ENCODE data around the gene EFCAB6. TPM values are rescaled to one million over a fixed set of nuclear protein-coding genes. Genes with fewer than 3 reads are reported as not detected.

The EFCAB6 gene
- total and polyA plus RNA-seq, 9 of the 15 experiments (the other 6 are each of a cell fraction or from before 2014, with no cell fraction given): 0.06 TPM; not detected in 8

GRCh38 chr22:43563571-43563970 lies 248.5 kb downstream of the EFCAB6 start:
- Histone ChIP-seq H4K20me1 (replicated peaks; ENCODE audit: control insufficient read depth, insufficient read depth, low read length) (no peaks in the 10 kb centered on the region), H3K27me3 (ENCODE audit: control insufficient read depth in 2 of 2, insufficient read depth in 2 of 2, low read length in 2 of 2) (no peaks in the 10 kb centered on the region; a peak in 1 of 5 replicates), H3K4me1 (replicated peaks in 1 of 2; ENCODE audit: control insufficient read depth in 2 of 2, insufficient read depth in 2 of 2, low read length in 2 of 2) (no peaks in the 10 kb centered on the region), H3K36me3 (ENCODE audit: control insufficient read depth, insufficient read depth, low read length) (no peaks in the 10 kb centered on the region), H3K79me2 (ENCODE audit: control insufficient read depth, insufficient read depth, low read length) (no peaks in the 10 kb centered on the region), H3K4me2 (ENCODE audit: insufficient read depth, low read length) (no peak overlapping the region), H3K4me3 (no peak overlapping the region), H3K27ac (ENCODE audit: extremely low read depth, low read depth, low read length) (no peak overlapping the region), H3K9ac (ENCODE audit: insufficient read depth in 1 of 2, low read depth in 2 of 2, low read length in 2 of 2) (no peak overlapping the region), H2AFZ (ENCODE audit: low read depth, low read length) (no peak overlapping the region), H3K9me3 (replicated peaks; ENCODE audit: control insufficient read depth, insufficient read depth, low read depth, low read length) (no peaks in the 10 kb centered on the region), H3K9me1 (ENCODE audit: control insufficient read depth, insufficient read depth, low read length) (no peaks in the 10 kb centered on the region)
- POLR2A ChIA-PET: no interaction called here
- CTCF ChIA-PET (ENCODE audit: low intra/inter-chr PET ratio): no interaction called here
- no TSS peak for BruUV-seq (replicated peaks)
- 6% methylated on average over 6 of the region's 8 CpGs for WGBS (ENCODE audit: insufficient coverage, low coverage, missing lambda C conversion rate)
- no peak for FAIRE-seq
- intact Hi-C loops (cut with micrococcal nuclease): no loop called here
- in situ Hi-C loops (cut with MboI): no loop called here
- TF ChIP-seq NRF1 (conservative IDR thresholded peaks at IDR 0.05 in 1 of 2, IDR thresholded peaks at IDR 0.05 in 1 of 2) (no peak), NFXL1 (CRISPR knock-in tag; IDR thresholded peaks at IDR 0.05) (no peak), SNRNP70 (optimal IDR thresholded peaks at IDR 0.05; ENCODE audit: low read depth, low read length) (no peak), EWSR1 (IDR thresholded peaks at IDR 0.05; ENCODE audit: borderline replicate concordance, low read depth, partially characterized antibody) (no peak), SMAD4 (CRISPR knock-in tag; conservative IDR thresholded peaks at IDR 0.05) (no peak), ZNF639 (CRISPR knock-in tag; conservative IDR thresholded peaks at IDR 0.05 in 1 of 2, IDR thresholded peaks at IDR 0.05 in 1 of 2) (no peak), PURB (CRISPR knock-in tag; IDR thresholded peaks at IDR 0.05; ENCODE audit: low read depth) (no peak), NFIC (IDR thresholded peaks at IDR 0.05) (no peak), SLC30A9 (CRISPR knock-in tag; IDR thresholded peaks at IDR 0.05) (no peak), ATF1 (CRISPR knock-in tag; IDR thresholded peaks at IDR 0.05) (no peak), ATF1 (tag; IDR thresholded peaks at IDR 0.05) (no peak), HMBOX1 (IDR thresholded peaks at IDR 0.05) (no peak), USF2 (CRISPR knock-in tag; IDR thresholded peaks at IDR 0.05) (no peak), HES1 (IDR thresholded peaks at IDR 0.05; ENCODE audit: low read depth) (no peak), NBN (IDR thresholded peaks at IDR 0.05; ENCODE audit: low read depth) (no peak), OTX1 (CRISPR knock-in tag; IDR thresholded peaks at IDR 0.05) (no peak), HMG20B (CRISPR knock-in tag; IDR thresholded peaks at IDR 0.05) (no peak), HIVEP1 (CRISPR knock-in tag; IDR thresholded peaks at IDR 0.05) (no peak), NONO (IDR thresholded peaks at IDR 0.05; ENCODE audit: low read depth in 2 of 2, low read length in 1 of 2) (no peak), SNAPC5 (CRISPR knock-in tag; IDR thresholded peaks at IDR 0.05) (no peak), ZBED1 (IDR thresholded peaks at IDR 0.05) (no peak)
- no peak for ATAC-seq
- DNase-seq (ENCODE audit: extremely low read depth in 1 of 4, low spot score in 3 of 4): no peak

Measured in K562 (cell line).